Ramos (cell line): ENCODE results near the gene VWCE.

Source experiments
- in situ Hi-C: fragments of 300-500 bp; cut with MboI; formaldehyde crosslinking; loops from one replicate; pipeline ENCODE4 v1.14.3; 2022; ENCODE audit warnings: low sequenced_read_pairs; ENCODE audit not compliant: unreplicated experiment

The VWCE gene

DNA sequence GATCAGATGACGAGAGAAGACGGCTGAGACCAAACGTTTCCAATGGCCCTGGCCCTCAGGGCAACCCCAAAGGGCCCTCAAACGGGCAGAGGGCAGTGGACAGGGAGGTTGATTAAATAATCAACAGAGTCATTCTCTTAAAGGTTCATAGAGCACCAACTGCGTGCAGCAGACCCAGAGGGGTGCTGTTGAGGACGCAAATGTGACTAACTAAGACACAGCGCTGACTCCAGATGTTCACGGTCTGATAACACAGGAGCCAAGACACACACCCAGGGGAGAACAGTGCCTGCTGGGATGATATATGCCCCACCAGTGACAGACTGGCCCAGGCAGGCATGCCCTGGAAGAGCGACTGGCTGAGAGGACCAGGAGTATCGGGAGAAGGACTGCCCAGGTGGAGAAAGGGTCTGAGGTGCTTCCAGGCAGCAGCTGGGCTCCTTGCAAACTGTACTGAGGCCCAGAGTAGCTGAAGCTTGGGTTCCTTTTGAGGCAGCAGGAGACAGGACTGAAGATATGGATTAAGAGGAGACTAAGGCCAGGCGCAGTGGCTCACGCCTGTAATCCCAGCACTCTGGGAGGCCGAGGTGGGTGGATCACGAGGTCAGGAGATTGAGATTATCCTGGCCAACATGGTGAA is 7.7 kb downstream of the VWCE start:
- in situ Hi-C loops: no loop called here

DNA sequence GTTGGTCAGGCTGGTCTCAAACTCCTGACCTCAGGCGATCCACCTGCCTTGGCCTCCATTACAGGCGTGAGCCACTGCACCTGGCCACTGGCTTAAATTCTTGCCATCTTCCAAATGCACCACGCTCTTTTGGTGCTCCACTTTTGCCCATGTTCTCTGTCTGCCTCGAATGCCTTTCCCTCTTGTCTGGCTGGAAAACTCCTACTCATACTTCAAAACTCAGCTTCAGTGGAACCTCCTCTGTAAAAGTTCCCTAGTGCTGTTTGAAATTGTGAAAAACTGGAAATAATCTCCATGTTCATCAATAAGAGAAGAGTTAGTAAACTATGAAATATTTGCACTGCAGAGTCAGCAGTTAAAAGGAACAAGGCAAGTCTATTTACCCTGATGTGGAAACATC is 11.5 kb downstream of the VWCE start:
- in situ Hi-C loops: no loop called here

DNA sequence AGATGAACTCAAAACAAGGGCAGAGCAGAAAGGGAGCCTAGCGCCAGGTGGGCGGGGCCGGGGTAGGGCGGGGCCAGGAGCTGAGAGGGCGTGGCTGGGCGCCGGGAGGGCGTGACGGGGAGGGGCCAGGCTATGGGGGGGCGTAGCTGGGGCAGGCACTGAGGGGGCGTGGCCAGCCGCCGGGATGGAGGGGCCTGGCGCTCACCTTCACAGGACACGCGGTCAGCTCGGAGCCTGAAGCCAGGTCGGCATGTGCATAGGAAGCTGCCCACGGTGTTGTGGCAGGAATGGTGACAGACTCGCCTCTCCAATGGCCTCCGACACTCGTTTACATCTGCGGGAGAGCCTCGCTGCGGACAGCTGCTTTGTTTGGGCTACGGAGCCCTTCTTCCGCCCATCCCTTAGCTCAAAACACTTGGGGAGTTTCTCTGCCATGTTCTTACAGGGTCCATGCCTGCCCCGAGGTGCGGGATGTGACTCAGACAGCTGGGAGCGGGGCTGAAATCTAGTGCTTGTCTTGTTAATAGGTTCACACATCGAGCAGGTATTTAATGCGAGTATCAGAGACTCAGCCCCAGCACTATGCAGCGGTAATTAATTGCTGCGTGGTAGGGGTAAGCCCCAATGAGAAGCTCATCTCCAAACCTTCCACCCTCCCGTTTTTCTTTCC is 13.4 kb downstream of the VWCE start:
- in situ Hi-C loops: no loop called here

DNA sequence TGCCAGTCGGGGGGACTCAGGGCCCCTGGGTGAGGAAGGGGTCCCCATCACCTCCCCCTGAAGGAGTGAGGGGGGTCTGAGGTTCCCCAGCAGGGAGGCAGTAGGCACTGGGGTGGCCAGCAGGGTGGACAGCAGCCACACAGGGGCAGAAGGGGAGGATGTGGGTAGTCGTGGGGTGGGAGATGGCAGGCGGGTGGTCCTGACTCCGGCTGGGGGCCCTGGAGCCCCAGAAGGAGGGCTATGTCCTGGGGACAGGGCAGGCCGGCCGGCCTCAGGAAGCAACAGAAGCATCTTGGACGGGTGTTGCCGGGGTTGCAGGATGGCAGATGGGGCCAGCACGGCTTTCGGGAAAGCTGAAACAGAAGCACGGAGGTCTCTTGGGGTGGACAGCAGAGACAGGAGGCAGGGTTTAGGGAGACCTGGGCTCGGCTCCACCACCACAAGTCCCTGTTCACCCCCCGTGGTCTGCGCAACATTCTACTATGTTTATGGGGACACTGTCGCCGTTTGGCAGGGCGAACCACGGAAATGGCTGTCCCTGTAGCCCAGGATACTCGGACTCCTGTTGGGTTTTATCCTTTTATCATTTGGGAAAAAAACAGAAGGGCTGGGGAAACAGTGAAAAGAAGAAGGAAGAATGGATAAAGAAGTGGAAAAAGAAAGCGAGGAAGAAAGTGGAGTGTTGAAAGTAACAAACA is 14.1 kb downstream of the VWCE start:
- in situ Hi-C loops: no loop called here

DNA sequence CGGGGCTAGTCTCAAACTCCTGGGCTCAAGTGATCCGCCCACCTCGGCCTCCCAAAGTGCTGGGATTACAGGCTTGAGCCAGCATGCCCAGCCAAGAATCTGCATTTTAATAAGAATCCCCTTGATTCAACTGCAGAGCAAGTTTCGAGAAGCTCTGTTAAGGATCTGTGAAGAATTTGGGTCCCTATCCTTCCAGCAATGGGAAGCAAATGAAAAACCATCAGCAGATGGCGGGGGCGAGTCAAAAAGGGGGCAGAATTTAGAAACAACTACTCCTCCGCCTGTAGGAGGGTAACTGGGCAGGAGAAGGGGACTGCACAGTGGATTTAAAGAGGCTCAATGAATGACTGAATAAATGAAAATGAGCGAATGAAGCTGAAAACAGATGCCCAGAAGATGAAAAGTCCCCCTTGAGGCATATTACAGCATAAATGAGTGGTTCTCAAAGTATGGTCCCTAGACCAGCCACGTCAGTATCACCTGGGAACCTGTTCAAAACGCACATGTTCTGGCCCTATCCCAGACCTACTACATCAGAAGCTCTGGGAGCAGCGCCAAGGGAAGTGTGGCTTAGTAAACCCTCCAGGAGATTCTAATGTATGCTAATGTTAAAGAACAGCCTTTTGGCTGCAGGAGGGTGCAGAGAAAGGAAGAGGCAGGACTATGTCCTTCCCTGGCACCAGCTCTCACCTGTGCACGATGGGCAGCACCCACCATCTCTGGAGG is 15.0 kb downstream of the VWCE start:
- in situ Hi-C loops: no loop called here

DNA sequence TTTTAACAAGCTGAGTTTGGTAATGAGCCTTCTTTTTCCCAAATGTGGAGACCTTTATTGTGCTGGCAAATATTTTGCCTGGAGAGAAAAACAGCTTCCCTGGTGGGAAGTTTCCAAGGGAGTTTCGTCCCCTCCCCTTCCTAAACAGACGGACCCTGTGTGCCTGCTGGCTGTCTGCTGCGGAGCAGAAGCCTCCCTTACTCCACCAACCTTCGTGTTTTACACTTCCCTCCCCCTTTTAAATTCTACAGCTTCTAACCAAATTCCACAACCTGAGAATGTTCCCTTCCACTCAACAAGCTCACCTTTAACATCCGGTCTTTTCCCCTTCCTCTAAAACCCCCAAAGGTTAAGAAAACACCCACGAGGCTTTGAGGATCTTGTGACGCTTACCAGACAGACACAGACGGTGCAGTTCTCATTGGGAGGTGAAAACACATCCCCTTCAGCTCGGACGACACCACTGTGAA is 17.1 kb downstream of the VWCE start:
- in situ Hi-C loops: no loop called here

DNA sequence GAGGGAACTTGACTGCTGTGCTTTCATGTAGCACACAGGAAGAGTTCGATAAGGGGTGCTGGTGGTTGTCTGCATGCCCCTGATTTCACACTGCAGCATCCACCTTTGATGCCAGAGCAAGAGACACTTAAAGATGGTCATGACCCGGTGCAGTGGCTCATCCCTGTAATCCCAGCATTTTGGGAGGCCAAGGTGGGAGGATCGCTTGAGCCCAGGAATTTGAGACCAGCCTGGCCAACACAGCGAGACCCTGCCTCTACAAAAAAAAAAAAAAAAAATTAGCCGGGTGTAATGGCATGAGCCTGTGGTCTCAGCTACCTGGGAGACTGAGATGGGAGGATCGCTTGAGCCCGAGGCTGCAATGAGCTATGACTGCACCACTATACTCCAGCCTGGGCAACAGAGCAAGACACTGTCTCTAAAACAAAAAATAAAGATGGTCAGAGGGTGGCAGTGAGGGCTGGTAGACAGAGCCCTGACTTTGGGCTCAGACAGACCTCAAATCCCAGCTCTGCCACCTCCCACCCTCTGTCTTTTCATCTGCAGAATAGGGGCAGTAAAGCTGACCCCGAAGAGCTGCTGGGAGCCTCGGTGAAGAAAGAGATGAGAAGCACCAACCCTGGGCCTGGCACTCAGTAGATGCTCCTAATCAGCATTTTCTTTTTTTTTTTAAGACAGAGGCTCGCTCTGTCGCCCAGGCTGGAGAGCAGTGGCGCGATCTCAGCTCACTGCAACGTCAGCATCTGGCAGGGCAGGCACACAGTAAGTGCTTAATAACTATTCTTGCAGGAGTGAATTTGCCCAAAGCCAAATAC is 17.7 kb downstream of the VWCE start:
- in situ Hi-C loops: no loop called here

DNA sequence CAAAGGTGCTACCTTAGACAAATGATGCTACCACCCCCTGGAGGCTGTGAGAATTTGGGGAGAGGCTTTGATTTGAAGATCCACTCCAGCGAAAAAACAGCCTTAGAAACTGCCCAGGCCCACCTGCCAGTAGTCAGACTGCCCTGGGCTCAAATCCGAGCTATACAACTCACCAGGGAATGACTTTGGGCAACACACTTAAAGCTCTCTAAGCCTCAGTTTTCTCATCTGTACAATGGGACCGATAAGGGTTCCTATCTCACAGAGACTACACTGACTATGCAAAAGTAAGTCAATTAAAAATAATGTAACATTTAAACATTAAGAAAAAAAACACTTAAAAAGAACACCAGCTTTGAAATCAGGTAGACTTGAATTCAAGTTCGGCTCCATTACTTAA is 19.9 kb downstream of the VWCE start:
- in situ Hi-C loops: no loop called here

DNA sequence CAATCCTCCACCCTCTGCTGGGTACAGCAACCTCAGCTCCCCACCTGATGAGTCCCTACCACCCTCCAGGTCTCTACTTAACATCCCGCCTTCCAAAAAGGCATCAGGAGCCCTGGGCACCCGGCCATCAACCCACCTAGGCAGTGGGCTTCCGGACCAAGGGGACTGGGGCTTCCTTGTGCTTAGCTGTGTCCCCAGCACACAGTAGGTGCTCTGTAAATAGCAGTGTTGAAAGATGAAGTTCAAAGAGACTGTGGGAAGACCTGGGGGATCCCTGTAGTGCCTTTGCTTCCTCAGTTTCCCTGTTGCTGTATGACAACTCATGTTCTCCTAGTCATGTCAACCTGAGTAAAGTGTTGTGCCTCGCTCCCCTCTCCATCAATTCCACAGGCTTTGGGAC is 21.0 kb downstream of the VWCE start:
- in situ Hi-C loops: no loop called here

DNA sequence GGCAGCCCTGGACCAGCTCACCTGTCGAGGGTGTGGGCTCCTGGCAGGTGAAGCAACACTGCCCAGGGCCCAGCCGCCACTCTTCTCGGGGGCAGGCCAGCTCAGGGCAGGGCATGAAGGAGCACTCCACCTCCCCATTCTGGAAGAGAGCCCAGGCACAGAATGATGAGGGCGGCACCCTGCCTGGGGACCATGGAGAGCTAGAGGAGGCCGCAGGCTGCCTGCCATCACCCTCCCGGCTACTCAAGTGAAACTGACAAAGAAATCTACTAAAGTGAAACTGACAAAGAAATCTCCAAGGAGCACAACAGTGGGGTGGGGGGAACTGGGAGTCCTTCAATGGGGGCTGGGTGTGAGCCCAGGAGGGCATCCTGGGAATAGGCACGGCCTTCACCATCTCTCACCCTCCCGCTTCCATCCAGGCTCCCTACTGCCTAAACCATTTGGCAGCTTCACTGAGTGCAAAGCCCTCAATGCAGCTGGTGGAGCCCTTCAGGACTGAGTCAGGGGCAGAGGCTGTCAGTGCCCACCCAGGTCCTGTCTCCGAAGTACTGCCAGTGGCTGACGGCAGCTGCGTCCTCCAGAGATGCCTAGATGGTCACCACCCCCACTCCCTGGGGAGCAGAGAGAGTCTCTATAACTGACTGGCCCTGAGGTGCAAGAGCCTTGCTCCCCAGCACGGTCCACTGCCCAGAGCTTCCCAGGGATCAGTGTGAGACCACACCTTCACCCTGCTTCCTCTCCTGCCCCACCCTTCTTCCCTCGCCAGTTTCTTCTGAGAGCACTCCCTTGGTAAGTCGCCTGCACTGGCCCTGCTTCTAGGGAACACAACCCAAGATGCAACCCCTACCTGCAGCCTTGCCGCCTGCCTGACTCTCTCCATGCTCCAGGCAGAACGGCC is 21.7 kb downstream of the VWCE start:
- in situ Hi-C loops: no loop called here

DNA sequence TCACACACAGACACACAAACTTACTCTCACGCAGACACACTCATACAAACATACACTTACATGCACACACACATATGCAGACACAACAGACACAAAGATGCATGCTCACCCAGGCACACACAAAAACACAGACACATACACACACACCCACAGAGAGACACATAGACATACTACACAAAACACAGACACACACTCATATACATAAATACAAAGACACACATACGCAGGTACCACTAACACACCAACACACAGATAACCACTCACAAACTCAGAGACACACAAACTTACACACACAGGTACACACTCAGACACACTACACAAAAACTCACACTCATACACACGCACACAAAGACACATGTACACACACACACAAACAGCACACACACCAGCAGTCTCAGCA is 22.4 kb downstream of the VWCE start:
- in situ Hi-C loops: no loop called here

DNA sequence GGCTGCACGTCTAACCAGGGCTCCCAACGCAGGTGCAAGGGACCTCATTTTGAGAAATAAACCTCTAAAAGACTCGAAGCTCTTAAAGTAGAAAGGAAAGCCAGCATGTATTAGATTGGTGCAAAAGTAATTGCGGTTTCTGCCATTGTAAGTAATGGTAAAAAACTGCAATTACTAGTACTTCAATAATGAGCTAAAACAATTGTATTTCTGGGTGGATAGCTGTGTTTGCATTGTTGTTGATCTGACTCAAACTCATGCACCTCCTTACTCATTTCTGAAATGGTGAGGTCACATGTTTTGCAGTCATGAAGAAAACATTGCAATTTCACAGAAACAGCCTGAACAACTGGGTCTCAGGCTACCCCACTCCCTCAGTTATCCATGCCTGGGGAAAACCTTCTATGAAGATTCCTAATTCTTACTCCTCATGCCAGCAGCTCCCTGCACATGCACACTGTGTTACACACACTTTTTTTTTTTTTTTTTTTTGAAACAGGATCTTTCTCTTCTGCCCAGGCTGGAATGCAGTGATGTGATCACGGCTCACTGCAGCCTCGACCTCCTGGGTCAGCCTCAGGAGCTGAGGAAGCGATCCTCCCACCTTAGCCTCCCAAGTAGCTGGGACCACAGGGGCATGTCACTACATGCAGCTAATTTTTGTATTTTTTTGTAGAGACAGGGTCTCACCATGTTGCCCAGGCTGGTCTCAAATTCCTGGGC is 24.6 kb downstream of the VWCE start:
- in situ Hi-C loops: no loop called here

DNA sequence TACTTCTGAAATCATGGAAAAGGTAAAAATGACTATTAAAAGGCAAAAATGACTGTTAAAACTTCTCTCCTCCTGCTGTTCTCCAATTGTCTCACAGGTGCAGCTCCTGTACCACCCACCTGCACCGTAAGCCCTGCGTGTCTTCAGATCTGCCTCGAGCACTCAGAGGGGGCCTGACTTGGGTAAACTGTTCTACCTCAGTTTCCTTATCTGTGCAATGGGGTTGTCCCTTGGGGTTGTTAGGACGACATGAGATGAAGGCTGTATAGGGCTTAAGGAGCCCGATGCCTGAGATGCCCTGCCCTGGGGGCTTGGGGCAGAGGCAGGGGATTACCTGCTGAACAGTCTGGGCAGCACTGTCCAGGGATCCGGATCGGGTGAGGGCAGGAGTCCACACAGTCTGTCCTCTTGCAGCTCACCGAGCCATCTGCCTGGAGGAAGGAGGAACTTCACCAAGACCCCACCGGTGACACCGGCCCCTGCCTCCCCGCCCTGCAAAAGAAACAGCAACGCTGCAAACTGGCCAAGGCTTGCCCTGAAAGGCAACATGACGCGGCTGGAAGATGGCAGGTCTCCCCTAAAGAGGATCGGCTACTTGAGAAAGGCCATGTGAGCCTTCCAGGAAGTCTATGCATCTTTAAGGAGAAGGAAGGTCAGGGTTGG is 26.4 kb downstream of the VWCE start:
- in situ Hi-C loops: no loop called here

DNA sequence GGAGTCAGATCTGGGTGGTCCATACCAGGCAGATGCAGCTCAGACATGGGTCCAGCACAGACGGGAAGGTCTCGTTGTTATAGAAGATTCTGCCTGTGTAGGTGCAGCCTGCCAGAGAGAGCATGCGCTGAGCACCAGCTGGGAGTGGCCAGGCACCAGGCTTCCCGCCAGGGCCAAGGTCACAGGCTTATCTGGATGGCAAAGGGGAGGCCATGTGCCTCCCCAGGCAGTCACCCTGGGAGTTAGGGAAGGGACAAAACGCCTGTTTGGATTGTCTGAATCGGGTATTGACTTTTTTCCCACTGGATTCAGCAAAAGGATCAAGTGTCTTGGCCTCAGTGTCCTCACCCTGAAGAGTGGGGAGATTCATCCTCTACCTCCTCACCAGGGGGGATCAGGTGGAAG is 27.7 kb downstream of the VWCE start:
- in situ Hi-C loops: no loop called here

DNA sequence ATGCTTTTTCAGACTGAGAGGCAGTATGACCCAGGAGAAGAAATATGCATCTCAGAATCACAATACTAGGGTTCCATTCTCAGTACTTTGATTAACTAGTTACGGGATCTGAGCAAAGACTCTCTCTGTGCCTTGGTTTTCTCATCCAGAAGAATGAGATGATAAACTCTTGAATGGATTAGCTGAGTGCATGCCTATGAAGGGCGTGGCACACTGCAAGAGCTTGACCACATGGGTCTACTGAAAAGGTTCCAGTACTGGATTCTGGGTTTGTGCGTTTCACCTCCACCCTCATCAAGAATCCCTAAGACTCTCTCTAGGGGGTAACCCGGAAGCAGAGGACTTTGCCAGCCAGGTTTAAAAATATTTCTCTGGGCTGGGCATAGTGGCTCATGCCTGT is 28.5 kb downstream of the VWCE start:
- in situ Hi-C loops: no loop called here

DNA sequence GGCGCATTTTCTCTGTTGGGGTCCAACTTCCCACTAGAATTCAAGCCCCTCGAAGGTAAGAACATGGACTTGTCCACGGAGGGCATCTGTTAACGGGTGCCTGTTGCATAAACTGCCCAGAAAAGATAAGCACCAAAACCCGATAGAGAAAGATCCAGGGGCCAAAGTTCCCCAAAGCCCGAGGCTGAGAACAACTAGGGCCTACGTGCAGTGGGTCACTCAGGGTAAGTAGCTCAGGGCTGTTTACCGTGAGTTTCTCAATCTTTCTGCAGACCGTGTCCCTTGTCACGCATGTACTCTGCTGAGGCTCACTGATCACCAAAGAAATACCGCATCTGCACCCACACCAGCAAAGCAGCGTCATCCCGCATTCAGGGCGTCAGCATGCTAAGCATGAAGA is 29.8 kb downstream of the VWCE start:
- in situ Hi-C loops: no loop called here

DNA sequence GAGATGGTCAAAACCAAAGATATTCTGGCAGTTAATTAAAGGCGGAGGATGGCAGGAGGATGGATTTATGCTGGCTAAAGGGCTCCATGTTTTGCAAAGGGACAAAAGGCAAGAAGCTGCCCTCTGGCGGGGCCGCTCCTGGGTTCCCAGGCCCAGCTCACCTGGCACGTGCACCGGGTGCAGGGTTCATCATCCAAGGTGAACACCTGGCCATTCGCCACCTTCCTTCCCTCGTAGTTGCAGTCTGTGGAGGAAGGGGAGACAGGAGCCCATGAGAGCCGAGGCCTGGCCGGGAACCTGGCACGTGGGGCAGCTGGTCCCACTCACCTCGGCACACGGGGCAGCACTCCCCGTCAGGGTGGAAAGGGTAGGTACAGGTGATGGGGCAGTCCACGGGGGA is 30.3 kb downstream of the VWCE start:
- in situ Hi-C loops: no loop called here

DNA sequence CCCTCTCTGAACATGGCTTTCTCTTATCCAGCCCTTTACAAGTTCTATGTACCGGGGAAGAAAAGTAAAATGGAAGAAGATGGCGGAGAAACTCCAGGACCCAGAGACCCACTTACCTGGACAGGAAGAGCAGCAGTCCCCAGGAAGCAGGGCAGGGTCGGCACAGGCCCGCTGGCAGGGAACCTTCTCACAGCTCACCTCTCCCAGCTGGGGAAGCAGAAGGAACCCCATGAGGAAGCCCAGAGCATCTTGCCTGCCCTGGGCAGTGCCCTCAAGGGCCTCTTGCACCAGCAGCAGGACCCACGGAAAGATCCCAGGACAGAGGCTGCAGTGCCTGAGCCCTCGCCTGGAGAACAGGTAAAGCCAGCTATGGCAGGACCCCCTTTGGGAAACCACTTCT is 30.7 kb downstream of the VWCE start:
- in situ Hi-C loops: no loop called here
